HS-5 (cell line): Measurements from ENCODE around the gene CIRBP.
"Not testable (repeated sequence)": the region's sequence is repeated elsewhere in the genome, so short reads cannot be mapped to it uniquely, and the experiment has no call there.

Experiments used
- DNase-seq: peaks from one replicate; pipeline ENCODE4 v3.0.0-alpha.2; 2012; ENCODE audit warnings: low read depth

The CIRBP gene

DNA sequence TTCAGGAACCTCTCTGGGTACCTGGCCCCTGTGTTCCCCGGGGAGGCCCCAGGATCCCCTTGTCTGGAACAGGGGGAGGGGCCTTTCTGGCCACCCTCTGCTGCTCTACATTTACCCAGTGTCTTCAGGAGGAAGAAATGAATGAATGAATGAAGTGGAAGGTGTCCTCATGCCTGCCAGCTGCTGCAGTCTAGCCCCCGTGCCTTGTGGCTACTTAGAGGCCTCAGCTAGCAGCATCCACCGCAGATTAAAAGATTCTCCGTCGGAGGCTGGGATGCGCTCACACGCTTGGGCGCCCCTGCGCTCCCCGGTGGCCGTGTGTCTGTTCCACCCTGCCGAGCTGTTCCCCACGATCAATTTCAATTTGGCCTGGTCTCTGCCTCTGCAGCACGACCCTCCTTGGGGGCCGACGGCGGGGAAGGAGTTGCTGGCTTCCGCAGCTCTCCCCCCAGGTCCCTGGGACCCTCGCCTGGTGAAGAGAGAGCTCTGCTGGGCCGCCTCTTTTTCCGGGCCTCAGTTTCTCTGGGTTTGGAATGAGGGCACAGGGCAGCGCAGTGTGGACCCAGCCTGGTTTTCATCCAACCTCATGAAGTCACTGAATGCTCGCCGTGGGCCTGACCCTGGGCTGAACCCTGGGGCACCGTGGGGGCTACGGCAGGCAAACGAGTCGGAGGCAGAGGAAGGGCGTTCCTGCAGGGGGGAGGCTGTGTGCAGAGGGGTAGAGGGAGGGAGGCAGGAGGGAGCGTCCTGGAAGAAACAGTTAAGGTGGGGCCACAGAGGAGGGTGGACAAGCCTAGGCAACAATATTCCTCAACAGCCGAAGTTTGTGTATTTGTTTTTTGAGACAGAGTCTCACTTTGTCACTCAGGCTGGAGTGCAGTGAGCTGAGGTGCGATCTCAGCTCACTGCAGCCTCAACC, 44.8 kb downstream of the CIRBP start:
- no peak for DNase-seq

DNA sequence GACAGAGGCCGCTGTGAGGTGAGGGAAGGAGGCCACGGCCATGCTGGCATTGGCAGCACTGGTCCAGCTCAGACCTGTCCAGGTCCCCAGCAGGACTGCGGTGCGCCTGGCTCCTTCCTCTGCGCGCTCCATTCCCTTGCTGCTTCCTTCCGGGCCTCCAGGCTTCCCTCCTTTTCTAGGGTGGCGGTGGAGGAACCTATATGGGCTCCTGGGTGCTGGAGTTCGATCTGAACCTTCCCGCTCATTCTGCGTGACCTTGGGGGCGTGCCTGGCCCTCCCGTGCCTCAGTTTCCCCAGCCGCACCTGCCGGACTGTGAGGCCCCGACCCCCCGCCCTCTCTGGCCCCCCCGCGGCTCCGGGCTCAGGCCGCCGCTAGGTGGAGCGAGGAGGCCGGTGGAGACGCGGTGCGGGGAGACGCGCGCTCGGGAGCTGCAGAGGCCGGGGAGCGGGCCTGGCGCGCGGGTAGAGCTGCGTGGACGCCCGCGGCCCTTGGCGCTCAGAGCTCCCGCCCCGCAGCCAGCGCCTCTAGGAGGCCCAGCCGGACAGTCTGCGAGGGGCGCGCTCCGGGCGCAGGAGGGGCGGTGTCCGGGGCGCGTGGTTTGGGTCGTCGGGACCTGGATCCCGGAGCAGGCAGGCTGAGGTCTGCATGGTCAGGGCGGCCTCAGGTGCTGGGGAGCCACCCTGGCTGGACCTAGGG, 46.5 kb downstream of the CIRBP start:
- DNase-seq = no peak

DNA sequence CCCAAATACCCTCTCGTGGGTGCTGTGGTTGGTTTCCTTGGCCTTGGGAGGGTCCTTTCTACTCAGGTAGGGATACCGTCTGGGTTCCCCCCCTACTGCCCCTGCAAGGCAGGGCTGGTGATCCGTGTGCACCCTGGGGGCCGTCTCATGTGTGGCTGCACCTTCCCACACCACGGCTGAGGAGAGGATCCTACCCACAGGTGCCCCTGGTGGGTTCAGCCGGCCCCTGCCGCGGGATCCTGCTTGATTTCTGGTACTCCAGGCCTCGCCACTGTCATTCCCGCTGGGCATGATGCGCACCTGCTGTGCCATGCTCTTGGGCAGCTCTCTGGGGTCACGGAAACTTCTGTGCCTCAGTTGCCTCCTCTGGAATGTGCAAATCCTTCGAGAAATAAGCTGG, 47.3 kb downstream of the CIRBP start:
- DNase-seq = no peak

DNA sequence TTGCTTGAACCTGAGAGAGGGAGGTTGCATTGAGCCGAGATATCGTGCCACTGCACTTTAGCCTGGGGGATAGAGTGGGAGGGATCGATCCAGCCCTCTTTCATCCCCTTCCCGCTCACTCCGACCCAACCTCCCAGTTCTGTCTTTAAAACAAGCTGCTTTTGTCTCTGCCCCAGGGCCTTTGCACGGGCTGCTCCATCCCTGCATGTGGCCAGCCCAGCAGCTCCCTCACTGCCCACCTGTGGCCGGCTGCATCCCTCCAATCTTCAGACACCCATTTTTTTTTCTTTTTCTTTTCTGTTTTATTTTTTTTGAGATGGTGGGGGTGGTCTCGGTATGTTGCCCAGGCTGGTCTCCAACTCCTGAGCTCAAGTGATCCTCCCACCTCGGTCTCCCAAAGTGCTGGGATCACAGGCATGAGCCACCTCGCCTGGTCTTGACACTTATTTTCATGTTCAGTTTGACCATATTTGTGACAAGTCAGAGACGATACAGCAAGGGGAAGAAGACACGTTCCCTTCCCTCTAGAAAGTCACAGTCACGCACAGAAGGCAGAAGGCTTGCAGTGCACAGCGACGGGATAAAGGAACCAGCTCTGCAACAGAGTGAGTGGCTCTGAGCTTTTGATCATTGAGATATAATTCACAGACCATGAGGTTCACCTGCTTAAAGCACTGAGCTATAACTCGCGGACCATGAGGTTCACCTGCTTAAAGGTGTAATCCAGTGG, 48.3 kb downstream of the CIRBP start:
- DNase-seq = no peak

DNA sequence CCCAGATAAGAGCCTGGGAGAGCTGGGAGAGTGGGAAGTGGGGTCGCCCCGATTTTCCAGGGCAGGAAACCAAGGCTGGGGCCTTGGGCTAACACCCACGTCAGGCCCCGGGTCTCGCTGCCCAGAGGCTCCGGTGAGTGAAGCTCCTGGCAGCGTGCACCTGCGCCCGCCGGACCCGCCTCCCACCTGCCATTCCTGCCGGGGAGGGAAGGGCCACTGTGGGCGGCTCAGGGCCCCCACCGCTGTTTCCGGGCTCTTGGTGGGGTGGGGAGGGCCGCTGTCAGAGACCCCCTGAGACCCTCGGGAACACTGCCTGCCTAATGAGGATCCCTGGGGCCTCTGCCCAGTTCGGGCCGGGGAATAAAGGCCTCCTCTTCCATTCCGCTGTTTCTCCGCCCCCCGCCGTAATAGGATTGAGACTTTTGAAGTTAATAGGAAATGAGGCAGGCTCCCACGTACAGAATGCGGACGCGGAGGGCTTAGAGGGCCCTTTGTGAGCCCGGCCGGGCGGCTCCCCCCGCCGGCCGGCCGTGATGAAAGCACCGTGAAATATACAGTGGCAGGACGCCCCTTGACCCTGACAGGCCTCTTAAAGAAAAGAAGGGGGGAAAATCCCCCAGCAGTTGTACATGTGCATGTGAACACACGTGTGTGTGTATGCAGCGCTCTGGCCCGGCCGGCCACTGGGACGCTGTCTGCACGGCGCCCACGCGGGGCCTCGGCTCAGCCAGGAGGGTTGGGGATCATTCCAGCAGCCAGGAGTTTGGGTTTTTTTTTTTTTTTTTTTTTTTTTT, 49.7 kb downstream of the CIRBP start:
- no peak for DNase-seq

DNA sequence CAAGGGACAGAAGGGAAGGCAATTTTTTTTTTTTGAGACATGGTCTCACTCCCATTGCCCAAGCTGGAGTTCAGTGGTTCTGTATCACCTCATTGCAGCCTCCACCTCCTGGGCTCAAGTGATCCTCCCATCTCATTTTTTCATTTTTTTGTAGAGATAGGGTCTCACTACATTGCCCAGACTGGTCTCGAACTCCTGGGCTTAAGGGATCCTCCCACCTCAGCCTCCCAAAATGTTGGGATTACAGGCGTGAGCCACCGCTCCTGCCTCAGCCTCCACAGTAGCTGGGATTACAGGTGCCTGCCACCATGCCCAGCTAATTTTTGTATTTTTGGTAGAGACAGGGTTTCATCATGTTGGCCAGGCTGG, 51.1 kb downstream of the CIRBP start:
- DNase-seq = not testable (repeated sequence)

DNA sequence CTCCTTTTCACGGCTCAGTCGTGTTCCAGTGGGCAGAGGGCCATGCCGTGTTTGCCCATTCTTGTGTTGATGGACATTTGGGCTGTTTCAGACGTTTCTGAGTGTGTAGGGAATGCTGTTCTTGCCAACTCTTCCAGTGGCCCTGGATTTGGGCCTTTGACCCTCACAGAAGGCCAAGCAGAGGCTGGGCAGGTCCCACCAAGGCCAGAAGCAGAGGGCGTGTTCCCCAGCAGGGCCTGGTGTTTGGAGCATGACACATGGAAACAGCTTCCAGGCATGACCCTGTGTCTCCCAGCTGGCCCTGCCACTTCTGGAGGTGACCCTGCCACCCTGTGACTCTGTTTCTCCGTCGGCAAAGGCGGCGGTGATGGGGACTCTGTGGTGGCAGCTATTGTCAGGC, 52.4 kb downstream of the CIRBP start:
- DNase-seq = no peak

DNA sequence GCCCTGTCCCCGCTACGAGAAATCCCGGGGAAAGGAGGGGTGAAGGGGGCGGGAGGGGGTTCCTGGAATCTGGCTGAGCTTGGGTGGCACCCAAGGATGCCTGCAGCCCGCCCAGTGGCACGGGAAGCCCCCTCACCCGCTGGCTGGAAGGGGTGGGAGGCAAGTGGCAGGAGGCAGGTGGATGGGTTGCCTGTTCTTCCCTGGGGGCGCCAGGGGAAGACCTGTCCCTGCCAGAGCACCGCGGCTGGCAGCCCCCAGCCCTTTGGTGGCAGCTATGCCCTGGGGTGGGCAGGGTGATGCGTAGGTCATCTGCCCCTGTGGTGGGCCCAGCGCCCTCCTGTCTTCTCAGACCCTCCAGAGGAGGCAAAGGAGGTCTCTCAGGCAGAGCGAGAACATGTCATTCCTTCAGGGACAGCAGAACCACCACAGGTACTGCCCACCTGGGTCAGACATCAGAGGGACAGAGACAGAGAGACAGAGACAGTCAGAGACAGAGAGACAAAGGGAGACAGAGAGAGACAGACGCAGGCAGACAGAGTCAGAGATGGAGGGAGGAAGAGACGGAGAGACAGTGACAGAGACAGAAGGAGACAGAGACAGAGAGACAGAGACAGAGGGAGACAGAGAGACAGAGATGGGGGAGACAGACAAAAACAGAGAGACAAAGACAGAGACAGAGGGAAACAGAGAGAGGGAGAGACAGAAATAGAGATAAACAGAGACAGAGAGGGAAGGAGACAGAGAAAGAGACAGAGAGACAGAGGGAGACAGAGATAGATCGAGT, 53.3 kb downstream of the CIRBP start:
- DNase-seq = no peak

DNA sequence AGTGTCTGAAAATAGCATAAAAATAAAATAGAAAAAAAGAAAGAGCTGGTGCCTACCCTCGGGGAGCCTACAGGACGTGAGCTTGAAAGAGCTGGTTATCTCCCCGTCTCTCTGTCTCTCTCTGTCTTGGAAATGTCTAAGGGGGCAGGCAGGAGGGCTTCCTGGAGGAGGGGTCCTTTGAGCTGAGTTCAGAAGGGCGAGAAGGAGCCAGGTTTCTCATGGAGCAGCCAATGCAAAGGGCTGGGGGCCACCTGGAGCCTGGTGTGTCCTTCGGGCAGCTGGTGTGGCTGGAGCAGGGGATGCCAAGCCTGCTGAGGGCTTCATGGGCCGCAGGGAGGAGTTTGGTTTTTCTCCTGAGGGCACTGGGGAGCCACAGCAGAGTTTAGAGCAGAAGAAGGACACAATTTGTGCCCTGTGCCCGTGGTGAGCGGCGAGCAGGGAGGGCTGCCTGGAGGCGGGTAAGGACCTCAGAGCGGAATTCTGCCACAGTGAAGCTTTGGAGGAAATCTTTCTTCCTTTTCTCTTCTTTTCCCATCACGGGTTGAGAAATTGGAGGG, 55.2 kb downstream of the CIRBP start:
- no peak for DNase-seq
